Effector memory CD8-positive, alpha-beta T cell (primary cell): ENCODE results near the gene NUP85.
"Not testable (repeated sequence)": the region's sequence is repeated elsewhere in the genome, so short reads cannot be mapped to it uniquely, and the experiment has no call there.

Experiments used
- ATAC-seq: fragments of 150-1000 bp; cut with Tn5 transposase; replicated peaks from 2 replicates; pipeline ENCODE4 v1.10.0; 2021; ENCODE audit warnings: mild to moderate bottlenecking, moderate library complexity
- DNase-seq, 3 experiments: peaks; one replicate each; pipeline ENCODE4 v3.0.0; 2021
- H3K27ac Mint-ChIP-seq, 2 donors: one replicate each; pipeline ENCODE4 v1.8.0; 2022; ENCODE audit warnings: mild to moderate bottlenecking in 2 of 2, mixed read lengths in 2 of 2, moderate library complexity in 2 of 2
- H3K27me3 Mint-ChIP-seq, 2 donors: one replicate each; pipeline ENCODE4 v1.8.0; 2022; ENCODE audit warnings: mixed read lengths in 2 of 2
- H3K36me3 Mint-ChIP-seq: one replicate; pipeline ENCODE4 v1.8.0; 2022; ENCODE audit warnings: mild to moderate bottlenecking, moderate library complexity, mixed read lengths; ENCODE audit not compliant: insufficient read depth
- H3K4me1 Mint-ChIP-seq, 2 donors: one replicate each; pipeline ENCODE4 v1.8.0; 2022; ENCODE audit warnings: low read depth in 2 of 2, mixed read lengths in 2 of 2
- H3K4me3 Mint-ChIP-seq, 2 donors: one replicate each; pipeline ENCODE4 v1.8.0; 2022; ENCODE audit warnings: mild to moderate bottlenecking in 2 of 2, mixed read lengths in 2 of 2, moderate library complexity in 2 of 2
- H3K9me3 Mint-ChIP-seq, 2 donors: one replicate each; pipeline ENCODE4 v1.8.0; 2022; ENCODE audit warnings: mixed read lengths in 2 of 2
- total RNA-seq, 9 experiments: gene quantifications; one replicate each; lab custom pipeline; 2026; lab: John Stamatoyannopoulos, UW

The NUP85 gene, protein sequence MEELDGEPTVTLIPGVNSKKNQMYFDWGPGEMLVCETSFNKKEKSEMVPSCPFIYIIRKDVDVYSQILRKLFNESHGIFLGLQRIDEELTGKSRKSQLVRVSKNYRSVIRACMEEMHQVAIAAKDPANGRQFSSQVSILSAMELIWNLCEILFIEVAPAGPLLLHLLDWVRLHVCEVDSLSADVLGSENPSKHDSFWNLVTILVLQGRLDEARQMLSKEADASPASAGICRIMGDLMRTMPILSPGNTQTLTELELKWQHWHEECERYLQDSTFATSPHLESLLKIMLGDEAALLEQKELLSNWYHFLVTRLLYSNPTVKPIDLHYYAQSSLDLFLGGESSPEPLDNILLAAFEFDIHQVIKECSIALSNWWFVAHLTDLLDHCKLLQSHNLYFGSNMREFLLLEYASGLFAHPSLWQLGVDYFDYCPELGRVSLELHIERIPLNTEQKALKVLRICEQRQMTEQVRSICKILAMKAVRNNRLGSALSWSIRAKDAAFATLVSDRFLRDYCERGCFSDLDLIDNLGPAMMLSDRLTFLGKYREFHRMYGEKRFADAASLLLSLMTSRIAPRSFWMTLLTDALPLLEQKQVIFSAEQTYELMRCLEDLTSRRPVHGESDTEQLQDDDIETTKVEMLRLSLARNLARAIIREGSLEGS
- total RNA-seq = 41.7 to 97.6 (median 81.5) reads per million in 9 experiments

DNA sequence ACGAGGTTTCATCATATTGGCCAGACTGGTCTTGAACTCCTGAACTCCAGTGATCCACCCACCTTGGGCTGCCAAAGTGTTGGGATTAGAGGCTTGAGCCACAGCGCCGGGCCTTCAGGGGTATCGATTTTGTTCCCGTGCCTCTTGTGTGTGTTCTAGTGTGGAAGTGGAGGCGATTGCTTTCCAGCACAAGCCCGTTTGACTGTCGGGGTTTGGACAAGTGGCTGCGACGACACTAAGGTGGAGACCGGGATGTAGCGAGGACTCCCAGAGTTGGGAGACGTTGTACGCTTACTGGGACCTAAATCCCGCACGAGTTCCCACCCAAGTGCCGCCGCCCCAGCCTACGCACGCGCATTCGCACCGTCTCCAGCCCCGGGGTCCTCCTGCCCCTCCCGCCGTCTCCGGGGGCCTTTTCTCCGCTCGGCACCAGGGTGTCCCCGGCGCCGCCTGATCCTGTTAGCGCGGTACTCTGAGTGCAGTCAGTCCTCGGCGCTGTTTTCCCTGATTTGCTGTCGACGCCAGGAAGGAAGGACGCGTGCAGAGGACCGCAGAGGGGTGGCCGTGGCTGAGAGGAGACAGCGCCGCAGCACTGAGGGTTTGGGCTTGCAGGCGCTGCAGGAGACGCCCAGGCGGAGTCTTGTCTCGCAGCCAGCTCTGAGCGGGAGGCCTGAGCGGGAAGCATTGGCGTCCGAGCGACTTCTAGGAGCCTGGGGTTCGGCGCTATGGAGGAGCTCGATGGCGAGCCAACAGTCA lies at the start of gene NUP85:
Gene NUP85, plus strand, starts transcription at position 643 of the 756 bp plus-strand sequence. Its CDS starts 83 bp downstream, at position 726.
- H3K4me1 Mint-ChIP-seq = peaks cover 12 to 23% of the 10 kb centered on the region in 2 donors
- H3K9me3 Mint-ChIP-seq = no peaks in the 10 kb centered on the region
- H3K4me3 Mint-ChIP-seq = peak within 1 kb of the TSS; percentile 94 to 95
- DNase-seq = peak; percentile 90 to 91 (median 90)
- H3K27ac Mint-ChIP-seq = peak within 1 kb of the TSS; percentile 96 to 99
- no peaks in the 10 kb centered on the region for H3K27me3 Mint-ChIP-seq
- peaks cover 44% of the 10 kb centered on the region for H3K36me3 Mint-ChIP-seq
- ATAC-seq = peak; percentile 85

DNA sequence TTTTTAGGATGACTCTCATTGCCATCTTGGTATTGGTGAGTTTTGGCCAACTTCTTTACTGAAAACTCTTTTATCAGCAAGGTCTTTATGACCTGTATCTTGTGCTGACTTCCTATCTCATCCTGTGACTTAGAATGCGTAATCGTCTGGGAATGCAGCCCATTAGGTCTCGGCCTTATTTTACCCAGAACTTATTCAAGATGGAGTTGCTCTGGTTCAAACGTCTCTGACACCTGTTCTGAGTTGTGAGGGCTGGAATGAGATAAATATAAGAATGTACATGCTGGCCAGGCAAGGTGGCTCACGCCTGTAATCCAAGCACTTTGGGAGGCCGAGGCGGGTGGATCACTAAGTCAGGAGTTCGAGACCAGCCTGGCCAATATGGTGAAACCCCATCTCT lies 47.0 kb upstream of the NUP85 start:
- not testable (repeated sequence) for H3K27ac Mint-ChIP-seq, H3K4me1 Mint-ChIP-seq, H3K27me3 Mint-ChIP-seq, H3K4me3 Mint-ChIP-seq, DNase-seq, H3K9me3 Mint-ChIP-seq, ATAC-seq
- H3K36me3 Mint-ChIP-seq = peaks cover 33% of the 10 kb centered on the region

DNA sequence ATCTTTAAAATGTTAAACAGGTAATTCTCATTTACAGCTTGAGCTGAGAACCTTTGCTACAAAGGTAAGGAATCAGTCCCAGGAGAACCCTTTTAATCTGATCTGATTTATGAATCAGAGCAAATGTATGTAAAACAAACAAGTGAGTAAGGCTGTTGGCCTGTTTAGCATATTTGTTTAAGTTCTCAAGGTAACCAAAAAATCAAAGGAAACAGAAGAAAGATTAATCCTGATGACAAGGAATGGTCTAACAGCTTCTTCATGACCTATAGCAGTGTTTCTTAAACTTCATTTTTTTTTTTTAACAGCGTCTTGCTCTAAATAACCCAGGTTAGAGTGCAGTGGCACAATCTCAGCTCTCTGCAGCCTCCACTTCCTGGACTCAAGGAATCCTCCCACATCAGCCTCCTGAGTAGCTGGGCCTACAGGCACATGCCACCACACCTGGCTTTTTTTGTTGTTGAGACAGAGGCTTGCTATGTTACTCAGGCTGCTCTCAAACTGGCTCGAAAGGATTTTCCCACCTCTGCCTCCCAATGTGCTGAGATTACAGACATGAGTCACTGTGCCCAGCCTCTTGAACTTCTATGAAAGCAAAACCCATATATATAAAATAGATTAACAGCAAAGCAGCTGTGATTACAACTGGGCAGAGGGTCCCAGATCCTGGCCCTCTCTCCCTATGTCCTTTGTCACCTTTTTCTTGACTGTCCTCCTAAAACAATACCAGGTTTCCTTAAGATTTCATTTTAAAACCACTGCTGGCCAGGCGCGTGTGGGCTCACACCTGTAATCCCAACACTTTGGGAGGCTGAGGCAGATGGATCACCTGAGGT lies 46.1 kb upstream of the NUP85 start:
- H3K4me1 Mint-ChIP-seq = peaks cover 4 to 5% of the 10 kb centered on the region in 2 donors
- DNase-seq = no peak
- H3K36me3 Mint-ChIP-seq = peaks cover 31% of the 10 kb centered on the region
- ATAC-seq = no peak
- H3K27me3 Mint-ChIP-seq = no peaks in the 10 kb centered on the region
- peak overlapping the region in 1 of 2 donors; percentile 71 for H3K27ac Mint-ChIP-seq
- H3K4me3 Mint-ChIP-seq = no peak overlapping the region
- H3K9me3 Mint-ChIP-seq = no peaks in the 10 kb centered on the region

DNA sequence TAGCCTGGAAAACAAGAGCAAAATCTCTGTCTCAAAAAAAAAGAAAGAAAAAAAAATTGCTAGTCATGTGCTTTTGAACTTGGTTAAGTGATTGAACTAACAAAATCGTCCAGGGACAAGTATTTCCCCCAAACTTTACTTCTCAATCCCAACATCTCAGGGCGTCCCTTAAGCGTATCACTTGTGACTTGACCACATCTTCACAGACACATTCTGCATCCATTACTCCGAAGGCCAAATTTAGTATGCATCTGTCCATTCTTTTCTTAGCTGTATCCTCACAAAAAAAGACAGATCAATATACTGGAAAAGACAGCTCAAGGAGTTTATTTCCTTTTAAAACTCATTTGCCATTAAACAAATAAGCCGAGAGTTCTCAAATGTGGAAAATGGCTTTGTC lies 45.3 kb upstream of the NUP85 start:
- no peaks in the 10 kb centered on the region for H3K9me3 Mint-ChIP-seq
- H3K36me3 Mint-ChIP-seq = peaks cover 30% of the 10 kb centered on the region
- no peaks in the 10 kb centered on the region for H3K27me3 Mint-ChIP-seq
- no peak for DNase-seq
- peak overlapping the region in 1 of 2 donors; percentile 71 for H3K27ac Mint-ChIP-seq
- no peaks in the 10 kb centered on the region for H3K4me1 Mint-ChIP-seq
- ATAC-seq = no peak
- no peak overlapping the region for H3K4me3 Mint-ChIP-seq

DNA sequence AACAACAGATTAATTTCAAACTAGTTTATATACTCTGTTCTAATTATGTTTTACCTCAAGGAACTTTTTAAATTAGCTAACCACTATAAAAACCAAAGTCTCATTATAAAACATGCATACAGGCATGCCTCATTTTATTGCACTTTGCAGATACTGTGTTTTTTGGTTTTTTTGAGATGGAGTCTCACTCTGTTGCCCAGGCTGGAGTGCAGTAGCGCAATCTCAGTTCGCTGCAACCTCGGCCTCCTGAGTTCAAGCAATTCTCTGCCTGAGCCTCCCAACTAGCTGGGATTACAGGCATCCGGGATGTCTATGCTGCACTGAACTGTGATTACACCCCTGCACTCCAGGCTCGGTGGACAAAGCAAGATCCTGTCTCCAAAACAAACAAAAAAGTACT lies 42.4 kb upstream of the NUP85 start:
- H3K4me1 Mint-ChIP-seq = no peaks in the 10 kb centered on the region
- no peaks in the 10 kb centered on the region for H3K9me3 Mint-ChIP-seq
- ATAC-seq (no peak), DNase-seq (no peak)
- no peak overlapping the region for H3K4me3 Mint-ChIP-seq
- H3K27ac Mint-ChIP-seq = no peak overlapping the region
- no peaks in the 10 kb centered on the region for H3K27me3 Mint-ChIP-seq
- H3K36me3 Mint-ChIP-seq = peaks cover 42% of the 10 kb centered on the region

DNA sequence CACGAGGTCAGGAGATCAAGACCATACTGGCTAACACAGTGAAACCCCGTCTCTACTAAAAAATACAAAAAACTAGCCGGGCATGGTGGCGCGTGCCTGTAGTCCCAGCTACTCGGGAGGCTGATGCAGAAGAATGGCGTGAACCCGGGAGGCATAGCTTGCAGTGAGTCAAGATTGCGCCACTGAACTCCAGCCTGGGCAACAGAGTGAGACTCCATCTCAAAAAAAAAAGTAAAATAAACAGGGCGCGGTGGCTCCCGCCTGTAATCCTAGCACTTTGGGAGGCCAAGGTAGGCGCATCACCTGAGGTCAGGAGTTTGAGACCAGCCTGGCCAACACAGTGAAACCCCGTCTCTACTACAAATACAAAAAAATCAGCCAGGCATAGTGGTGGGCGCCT lies 40.9 kb upstream of the NUP85 start:
- H3K4me3 Mint-ChIP-seq, H3K9me3 Mint-ChIP-seq, ATAC-seq, H3K4me1 Mint-ChIP-seq, H3K27me3 Mint-ChIP-seq, H3K27ac Mint-ChIP-seq, DNase-seq: not testable (repeated sequence)
- peaks cover 56% of the 10 kb centered on the region for H3K36me3 Mint-ChIP-seq

DNA sequence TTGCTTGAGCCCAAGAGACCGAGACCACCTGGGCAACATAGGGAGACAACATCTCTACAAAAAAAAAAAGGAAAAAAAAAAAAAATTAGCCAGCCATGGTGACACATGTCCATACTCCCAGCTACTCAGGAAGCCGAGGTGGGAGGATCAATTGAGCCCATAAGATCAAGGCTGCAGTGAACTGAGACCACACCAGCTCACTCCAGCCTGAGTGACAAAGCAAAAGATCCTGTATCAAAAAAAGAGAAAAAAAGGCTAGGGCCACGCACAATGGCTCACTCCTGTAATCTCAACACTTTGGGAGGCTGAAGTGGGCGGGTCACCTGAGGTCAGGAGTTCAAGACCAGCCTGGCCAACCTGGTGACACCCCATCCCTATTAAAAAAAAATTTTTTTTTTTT lies 36.5 kb upstream of the NUP85 start:
- no peak overlapping the region for H3K4me3 Mint-ChIP-seq
- no peaks in the 10 kb centered on the region for H3K27me3 Mint-ChIP-seq
- DNase-seq = no peak
- H3K4me1 Mint-ChIP-seq = peaks cover 4 to 8% of the 10 kb centered on the region in 2 donors
- peak overlapping the region in 1 of 2 donors; percentile 58 for H3K27ac Mint-ChIP-seq
- peaks cover 85% of the 10 kb centered on the region for H3K36me3 Mint-ChIP-seq
- ATAC-seq = no peak
- no peaks in the 10 kb centered on the region for H3K9me3 Mint-ChIP-seq

DNA sequence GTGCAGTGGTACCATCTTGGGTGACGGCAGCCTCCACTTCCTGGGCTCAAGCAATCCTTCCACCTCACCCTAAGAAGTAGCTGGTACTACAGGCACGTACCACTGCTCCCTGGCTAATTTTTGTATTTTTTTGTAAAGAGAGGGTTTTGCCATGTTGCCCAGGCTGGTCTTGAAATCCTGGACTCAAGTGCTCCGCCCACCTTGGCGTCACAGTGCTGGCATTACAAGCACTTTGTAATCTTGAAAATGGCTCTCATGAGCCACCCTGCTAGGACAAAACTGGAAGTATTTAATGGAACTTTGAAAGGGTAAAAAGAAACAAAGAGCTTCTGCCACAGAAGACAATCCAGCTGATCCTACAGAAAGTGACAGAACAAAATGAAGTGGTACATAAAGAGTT lies 32.0 kb upstream of the NUP85 start:
- no peak for ATAC-seq
- no peaks in the 10 kb centered on the region for H3K27me3 Mint-ChIP-seq
- H3K9me3 Mint-ChIP-seq = no peaks in the 10 kb centered on the region
- peak overlapping the region; percentile 44 to 77 for H3K27ac Mint-ChIP-seq
- peaks cover 91% of the 10 kb centered on the region for H3K36me3 Mint-ChIP-seq
- H3K4me1 Mint-ChIP-seq = peaks cover 7 to 8% of the 10 kb centered on the region in 2 donors
- no peak overlapping the region for H3K4me3 Mint-ChIP-seq
- DNase-seq = no peak

DNA sequence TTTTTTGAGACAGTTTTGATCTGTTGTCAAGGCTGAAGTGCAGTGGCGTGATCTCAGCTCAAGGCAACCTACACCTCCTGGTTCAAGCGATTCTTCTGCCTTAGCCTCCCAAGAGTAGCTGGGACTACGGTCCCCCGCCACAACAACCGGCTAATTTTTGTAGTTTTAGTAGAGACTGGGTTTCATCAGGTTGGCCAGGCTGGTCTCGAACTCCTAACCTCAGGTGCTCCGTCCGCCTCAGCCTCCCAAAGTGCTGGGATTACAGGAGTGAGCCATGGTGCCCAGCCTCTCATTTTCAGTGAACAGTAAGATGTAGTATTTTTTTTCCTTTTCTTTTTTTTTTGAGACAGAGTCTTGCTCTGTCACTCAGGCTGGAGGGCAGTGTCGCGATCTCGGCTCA lies 30.5 kb upstream of the NUP85 start:
- Mint-ChIP-seq H3K4me3 (no peak overlapping the region), H3K27me3 (no peaks in the 10 kb centered on the region), H3K36me3 (peaks cover 92% of the 10 kb centered on the region), H3K27ac (peak overlapping the region in 1 of 2 donors; percentile 69), H3K4me1 (peaks cover 10 to 13% of the 10 kb centered on the region in 2 donors), H3K9me3 (no peaks in the 10 kb centered on the region)
- ATAC-seq = no peak
- no peak for DNase-seq

DNA sequence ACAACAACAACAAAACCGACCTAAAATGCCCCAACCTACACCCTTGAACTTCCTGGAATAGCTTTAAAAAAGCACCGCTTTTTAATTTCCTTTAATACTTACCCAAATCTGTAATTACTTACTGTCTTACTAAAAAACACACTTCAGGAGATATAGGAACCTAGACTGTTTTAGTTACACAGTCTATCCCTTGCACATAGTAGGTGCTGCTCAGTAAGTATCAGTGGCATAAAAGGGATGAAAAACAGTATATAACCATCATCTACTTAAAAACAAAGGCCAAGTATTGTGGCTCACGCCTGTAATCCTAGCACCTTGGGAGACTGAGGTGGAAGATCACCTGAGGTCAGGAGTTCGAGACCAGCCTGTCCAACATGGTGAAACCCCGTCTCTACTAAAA lies 28.9 kb upstream of the NUP85 start:
- Mint-ChIP-seq H3K27ac (no peak overlapping the region), H3K36me3 (peaks cover 93% of the 10 kb centered on the region), H3K4me1 (peaks cover 13 to 22% of the 10 kb centered on the region in 2 donors), H3K9me3 (no peaks in the 10 kb centered on the region), H3K27me3 (no peaks in the 10 kb centered on the region), H3K4me3 (peak overlapping the region in 1 of 2 donors; percentile 29)
- ATAC-seq = no peak
- no peak for DNase-seq

DNA sequence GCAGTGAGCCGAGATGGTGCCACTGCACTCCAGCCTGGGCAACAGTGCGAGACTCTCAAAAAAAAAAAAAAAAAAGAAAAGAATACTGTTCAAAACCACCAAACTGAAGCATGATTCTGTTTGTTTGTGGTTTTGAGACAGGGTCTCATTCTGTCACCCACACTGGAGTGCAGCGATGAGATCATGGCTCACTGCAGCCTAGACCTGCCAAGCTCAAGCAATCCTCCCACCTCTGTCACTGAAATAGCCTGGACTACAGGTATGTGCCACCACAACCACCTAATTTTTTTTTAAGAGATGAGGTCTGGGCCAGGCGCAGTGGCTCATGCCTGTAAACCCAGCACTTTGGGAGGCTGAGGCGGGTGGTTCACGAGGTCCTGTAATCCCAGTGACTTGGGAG lies 27.0 kb upstream of the NUP85 start:
- Mint-ChIP-seq H3K36me3 (peaks cover 92% of the 10 kb centered on the region), H3K4me3 (no peak overlapping the region), H3K4me1 (peaks cover 14 to 20% of the 10 kb centered on the region in 2 donors), H3K27me3 (no peaks in the 10 kb centered on the region), H3K9me3 (no peaks in the 10 kb centered on the region), H3K27ac (peak overlapping the region; percentile 19 to 49)
- ATAC-seq (no peak), DNase-seq (no peak)

DNA sequence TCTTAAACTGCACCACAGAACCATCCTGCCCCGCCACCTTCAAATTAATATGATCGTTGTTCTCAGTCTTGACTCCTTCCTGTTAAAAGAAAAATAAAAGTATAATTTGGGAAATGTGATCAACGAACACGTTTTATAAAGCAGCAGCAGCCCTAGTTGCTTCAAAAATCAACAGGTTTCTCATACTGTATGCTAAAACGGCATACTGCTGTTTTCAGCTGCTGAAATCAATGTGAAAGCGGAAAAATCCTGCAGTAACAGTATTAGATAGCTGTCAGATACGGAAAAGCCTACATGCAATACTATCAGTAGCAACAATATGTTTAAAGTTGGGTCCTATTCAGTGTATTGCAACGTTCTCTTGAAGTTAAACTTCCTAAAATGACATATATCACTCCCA lies 24.4 kb upstream of the NUP85 start:
- peak overlapping the region; percentile 85 to 89 for H3K4me3 Mint-ChIP-seq
- H3K36me3 Mint-ChIP-seq = peaks cover 75% of the 10 kb centered on the region
- H3K4me1 Mint-ChIP-seq = peaks cover 26 to 33% of the 10 kb centered on the region in 2 donors
- DNase-seq (no peak), ATAC-seq (no peak)
- peaks cover 0 to 7% of the 10 kb centered on the region in 2 donors for H3K9me3 Mint-ChIP-seq
- H3K27me3 Mint-ChIP-seq = no peaks in the 10 kb centered on the region
- H3K27ac Mint-ChIP-seq = peak overlapping the region; percentile 59 to 93
